GM18505 (cell line): ENCODE results near the gene NAALADL2.
A peak's percentile ranks its signal among the peaks of the same experiment; 100 is the strongest.

Experiments
- ATAC-seq: cut with Tn5 transposase; IDR thresholded peaks from one replicate; pipeline ENCODE4 v1.9.1; 2021; ENCODE audit not compliant: unreplicated experiment
- POLR2A ChIP-seq: IDR thresholded peaks from 4 replicates; pipeline ENCODE4 v1.6.1; 2011; ENCODE audit warnings: borderline replicate concordance; ENCODE audit not compliant: insufficient read depth, insufficient read length; ENCODE audit errors: extremely low read depth

Gene NAALADL2

DNA sequence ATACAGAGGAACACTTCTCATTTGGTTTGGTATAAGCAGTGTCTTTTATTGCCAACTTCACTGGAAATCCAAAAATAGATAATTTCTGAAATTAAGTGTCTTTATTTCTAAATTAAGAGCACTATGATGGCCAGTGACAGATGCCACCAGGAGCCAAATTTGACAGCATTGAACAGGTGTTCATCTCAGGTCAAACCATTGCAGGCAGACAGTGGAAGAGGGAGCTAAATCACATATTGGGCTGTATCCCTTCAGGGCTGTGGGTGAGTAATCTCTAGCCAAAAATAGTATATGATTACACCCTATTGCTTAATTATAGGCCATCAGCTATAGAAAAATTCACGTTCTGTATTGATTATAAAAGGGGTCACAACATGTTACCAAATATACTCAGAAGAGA, 457.7 kb downstream of the NAALADL2 start:
- no peak for ATAC-seq
- TF ChIP-seq POLR2A, result no peak

DNA sequence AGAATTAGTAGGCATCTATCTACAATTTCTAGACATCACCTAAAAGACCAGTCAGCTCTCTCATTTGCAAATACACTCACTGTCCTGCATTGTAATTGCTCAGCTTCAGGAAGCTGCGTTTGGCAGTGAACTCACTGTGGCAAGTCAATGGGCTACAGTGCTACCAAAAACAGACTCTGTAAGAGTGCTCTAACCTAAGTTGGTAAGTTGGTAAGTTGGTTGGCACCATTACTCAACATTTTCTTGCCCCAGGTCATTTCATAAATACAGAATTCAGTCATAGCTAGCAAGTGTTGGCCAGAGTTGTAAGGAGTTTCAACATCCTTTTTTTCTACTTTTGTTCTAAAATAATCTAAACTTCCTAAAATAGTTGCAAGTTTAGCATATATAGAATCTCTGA, 466.3 kb downstream of the NAALADL2 start:
- no peak for TF ChIP-seq POLR2A
- ATAC-seq, result no peak

DNA sequence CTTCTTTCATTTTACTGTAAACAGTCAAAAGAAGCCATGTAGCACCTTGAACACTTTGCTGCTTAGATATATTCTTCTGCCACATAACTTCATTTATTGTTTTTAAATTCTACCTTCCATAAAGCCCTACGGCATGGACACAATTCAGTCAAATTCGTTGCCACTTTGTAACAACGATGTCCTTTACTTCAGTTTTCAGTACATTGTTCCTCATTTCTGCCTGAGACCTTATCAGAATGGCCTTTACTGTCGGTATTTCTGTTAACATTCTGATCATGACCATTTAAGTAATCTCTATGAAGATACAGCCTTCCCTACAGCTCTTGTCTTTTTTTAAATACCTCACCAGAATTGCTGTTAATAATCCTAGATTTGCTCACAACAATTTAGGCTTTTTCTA, 466.9 kb downstream of the NAALADL2 start:
- ATAC-seq, result no peak

DNA sequence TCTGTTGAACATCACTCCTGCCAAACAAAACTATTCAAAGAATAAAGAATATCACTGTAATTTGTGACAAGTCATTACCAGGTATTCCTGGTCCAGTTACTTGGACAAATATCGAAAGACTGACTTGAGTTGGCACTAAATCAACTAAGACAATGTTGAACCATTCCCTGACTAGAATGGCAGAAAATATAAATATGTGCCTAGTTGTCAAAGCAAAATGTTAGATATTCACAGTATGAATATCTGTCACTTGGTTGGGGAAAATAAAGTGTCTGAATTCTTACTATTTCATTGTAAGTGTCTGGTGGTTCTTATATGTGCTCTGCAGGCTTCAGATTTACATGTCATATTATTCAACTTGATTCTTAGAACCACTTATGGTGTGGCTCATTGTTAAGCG, 470.2 kb downstream of the NAALADL2 start:
- no peak for ATAC-seq
- TF ChIP-seq POLR2A, result no peak

More for the DNA sequence above, 466.9 kb downstream of the NAALADL2 start:
- TF ChIP-seq POLR2A, result no peak

DNA sequence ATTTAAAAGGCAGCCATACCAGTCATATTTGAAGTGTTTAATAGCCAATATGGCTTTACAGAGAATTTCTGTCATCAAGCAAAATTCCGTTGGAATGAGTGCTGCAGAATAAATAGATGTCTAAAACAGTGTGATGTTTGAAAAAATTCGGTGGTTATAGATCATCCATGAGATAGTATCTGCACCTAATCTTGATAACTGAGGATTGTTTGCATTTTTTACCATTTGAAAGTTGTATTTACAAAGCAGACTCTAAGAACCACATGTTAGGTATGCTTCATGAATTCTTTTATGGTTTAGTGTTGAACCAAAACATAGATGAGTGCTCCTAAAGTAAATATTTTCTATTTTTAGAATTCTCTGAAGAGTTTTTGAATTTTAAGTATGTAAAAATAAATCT, 476.1 kb downstream of the NAALADL2 start:
- no peak for TF ChIP-seq POLR2A
- ATAC-seq, result no peak

DNA sequence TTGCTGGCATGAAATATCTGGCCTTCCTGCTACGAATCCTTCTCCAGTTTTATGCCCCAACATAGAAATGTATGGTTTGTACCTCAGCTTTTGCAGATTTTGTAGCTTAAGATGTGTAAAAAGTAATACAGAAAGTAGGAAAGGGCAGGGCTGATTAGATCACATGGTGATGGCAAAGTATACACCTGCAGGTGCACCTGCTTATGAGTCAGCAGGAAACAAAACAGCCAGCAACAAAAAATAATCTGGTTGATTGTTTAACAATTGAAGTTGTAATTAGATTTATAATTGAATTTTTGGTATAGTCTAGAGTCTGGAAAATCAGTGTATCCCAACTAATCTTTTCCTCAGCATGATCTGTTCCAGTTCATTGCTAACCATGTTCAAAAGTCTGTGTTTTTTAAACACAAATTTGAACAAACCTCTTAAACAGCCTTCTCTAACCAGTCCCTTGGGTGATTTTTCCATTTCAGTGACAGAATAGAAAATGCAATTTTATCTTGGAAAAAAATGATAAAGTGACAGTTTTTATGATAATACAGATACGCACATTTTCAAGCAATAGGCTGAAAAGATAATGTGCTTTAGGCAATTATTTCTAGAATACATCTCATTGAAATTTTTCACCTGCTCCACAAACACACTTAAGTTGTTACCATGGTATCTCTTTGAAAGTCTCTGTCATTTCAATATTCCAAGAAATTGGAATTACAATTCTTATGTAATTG, 477.4 kb downstream of the NAALADL2 start:
- TF ChIP-seq POLR2A, result no peak
- no peak for ATAC-seq

DNA sequence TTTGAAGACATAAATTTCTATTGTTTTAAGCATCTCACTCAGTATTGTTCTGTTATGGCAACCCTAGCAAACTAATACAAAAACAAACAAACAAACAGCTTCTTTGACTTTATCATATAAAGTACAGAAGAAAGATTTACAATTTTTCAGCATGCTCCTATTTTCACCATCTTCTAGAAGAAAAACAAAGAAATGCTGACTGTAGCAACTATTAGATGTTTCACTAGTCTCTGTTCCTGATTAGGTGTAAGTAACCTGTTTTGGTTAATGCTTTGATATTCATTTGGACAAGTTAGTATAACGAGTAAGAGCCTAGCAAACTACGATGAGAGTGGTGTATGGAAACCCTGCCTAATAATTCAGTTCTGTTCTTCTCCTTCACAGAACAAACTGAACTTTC, 478.5 kb downstream of the NAALADL2 start:
- no peak for TF ChIP-seq POLR2A
- no peak for ATAC-seq

DNA sequence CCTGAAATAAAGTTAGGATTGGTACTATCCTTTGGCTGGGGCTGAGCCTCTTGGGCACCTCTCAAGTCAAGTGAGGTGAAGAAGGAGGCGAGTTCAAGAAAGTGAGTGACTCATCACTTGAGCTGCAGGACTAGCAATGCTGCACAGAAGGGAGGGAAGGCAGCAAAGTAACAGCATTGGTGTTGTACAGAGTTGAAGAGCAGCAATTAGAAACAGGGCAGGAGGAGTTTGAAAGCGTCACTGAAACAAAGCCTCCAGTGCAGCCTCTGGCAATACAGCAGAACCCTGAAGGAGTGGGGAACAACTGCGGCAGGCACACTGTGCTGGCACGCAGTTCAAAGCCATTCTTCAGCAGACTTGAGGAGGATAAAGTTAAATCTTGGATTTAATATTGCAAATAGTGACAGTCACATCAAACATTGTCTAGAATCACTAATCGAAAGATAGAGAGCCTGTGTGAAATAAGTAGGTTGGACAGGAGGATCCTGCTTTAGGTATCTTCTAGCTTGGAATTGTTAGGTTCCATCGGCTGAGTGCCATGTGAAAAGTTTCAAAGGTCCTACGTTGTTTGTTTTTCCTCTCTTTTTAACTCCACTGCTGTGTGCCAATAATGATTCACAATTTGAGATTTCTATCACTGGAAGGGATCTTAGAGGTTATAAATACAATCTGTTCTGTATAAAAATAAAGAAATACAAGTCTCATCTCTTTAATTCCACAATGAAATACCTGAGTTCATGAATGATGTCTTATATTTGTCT, 479.8 kb downstream of the NAALADL2 start:
- ATAC-seq, result no peak
- TF ChIP-seq POLR2A, result no peak

DNA sequence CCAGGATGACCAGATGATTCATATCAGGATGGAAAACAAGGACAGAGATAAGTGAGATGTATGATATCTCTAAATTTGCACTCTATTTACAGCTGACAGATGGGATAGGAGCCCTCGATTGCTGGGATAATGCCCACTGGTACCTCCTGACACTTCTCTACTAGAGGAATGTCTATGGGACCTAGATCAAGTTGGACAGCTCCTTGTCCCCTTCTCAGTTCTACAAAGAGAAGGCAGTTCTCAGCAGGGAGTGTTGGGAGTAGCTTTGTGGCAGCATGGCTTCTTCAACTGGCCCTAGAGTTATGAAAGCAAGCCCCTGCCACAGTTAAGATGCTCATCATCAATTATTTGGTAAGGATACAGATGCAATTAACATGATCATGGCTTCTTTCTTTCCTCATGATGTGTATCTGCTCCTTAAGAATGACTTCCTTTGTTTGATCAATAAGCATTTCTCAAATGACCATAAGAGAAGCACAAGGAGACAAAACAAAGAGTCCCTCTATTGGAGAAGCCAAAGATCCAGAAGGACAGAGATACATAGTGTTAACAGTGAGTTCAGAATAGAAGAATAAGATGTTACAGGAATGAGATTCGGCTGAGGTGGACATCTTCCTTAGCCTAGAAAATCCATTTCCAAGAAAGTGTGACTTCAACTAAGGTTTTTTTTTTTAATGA, 481.3 kb downstream of the NAALADL2 start:
- no peak for ATAC-seq
- no peak for TF ChIP-seq POLR2A

DNA sequence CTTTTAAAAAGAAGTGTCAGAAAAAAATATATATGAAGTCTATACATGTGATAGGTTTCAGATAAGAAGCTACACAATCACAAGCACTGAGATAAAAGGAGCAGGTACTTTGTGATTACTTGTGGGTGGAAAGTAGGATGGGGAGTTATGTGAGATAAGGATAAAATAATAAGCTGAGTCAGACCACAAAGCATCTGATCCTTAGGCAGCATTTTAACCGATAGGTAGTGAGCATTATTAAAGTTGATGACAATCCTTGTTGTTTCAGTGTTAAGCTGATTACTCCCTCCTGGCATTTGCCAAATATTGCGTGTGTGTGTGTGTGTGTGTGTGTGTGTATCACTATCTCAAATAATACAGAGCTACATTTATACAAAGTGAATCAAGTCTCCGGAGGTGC, 483.1 kb downstream of the NAALADL2 start:
- ATAC-seq, result no peak
- TF ChIP-seq POLR2A, result no peak

DNA sequence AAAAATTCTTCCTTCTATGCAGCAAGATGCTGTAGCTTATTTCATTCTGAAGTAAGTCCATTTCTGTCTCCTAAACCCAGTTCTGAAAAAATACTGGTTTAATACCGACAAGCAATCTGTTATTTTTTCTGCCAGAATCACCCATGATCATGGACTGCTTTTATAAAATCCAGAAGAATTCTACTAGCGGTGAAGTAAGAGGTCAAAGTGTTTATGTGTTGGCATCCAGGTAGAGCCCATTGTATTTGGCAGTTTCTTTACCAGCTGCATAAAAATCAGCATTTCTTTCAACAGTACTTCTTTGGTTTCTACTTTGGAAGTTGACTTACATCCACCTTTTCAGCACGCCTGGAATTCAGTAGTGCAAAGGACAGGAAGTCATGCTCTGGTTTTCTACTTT, 484.8 kb downstream of the NAALADL2 start:
- ATAC-seq, result no peak
- no peak for TF ChIP-seq POLR2A

DNA sequence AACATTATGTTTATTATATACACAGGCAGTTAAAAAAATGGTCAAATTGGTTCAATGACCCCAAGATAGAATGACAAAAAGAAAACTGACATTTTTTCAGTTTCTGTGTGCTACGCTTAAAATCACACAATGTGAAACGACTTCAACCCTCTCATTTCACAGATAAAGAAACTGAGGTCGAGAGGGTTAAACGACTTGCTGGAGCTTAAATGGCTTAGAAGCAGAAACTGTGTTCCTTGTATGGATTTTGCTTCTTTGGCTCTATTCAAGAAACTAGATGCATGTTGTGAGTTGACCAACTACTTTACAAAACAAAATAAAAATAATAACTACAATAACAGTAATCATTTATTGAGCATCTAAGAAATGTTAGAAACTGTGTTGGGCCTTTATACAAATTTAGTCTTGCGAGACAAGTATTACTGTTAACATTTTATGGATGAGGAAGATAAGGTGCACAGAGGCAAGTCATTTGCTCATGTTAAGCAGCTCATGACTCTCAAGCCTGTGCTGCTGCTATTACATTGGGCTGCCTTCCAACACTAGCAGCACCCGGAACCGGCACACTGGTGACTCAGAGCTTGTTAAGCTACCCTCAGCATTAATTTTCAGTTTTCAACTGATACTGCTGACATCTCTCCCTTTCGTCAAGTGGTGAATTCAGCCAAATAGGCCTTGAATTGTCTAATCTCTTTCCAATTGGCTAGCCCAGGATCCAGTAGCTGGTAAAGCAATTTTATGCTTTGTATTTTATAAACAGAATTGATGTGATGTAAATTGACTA, 487.6 kb downstream of the NAALADL2 start:
- TF ChIP-seq POLR2A, result no peak
- no peak for ATAC-seq

DNA sequence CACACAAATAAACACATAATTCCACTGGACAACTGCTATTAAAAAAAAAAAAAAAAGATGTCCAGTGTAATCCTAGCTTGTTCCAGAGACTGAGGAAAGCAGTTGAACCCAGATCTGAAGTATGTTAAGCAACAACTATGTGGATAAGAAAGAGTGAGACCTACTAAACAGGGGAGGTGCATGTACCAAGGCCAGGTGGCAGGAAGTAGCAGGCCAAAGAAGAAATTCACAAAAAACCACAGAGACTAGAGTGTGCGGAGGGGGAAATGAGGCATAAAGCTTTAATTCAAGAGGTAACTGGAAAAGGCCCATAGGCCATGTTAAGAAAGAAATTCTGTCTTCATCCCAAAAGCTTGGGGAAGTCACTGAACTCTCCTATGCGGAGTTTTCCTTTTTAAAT, 490.0 kb downstream of the NAALADL2 start:
- peak; percentile 82 for ATAC-seq
- no peak for TF ChIP-seq POLR2A
